ENCODE data around the gene PC.

The PC gene

GRCh38 chr11:66880496-66881450 is 77.4 kb downstream of the PC start:
- DNase-seq, result no peak

GRCh38 chr11:66879999-66880398 is 78.2 kb downstream of the PC start:
- DNase-seq, result no peak

DNA sequence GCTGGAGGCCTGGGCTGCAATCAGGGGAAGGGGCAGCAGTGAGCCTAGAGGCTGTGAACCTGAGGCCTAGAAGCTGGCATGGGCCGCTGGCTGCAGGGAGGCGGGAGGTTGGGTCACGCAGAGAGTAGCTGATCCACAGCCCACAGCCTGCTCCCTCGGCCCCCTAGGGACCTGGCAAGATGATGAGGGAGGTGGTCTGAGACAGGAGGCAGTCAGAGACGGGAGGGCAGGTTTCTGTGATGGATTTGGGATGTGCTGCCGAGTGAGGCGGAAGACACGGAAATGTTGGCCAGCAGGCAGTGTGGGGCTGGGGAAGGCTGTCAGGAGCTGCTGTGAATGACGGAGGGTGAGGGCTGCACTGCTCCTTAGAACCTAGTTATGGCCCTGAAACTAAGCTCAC is 78.6 kb downstream of the PC start:
- no peak for DNase-seq

DNA sequence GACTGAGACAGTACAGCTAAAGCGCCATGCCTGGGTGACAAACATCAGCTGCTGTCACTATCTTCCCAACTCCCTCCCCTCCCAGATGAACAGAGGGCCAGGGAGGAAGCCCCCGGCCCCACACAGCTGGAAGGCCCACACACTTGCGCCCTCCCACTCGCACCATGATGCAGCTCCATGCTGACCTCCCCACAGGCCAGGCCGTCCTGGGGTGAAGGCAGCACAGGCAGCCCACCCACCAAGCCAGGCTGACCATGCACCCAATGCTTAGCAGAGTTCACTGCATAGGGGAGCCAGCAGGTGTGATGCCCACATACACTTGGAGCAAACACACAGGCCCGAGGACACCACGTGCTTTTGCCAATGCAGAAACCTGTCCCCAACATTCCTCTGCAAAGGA is 79.2 kb downstream of the PC start:
- no peak for DNase-seq

- no peak for DNase-seq
Observed at GRCh38 chr11:66878474-66878873, 79.7 kb downstream of the PC start.

GRCh38 chr11:66877588-66878385 is 80.4 kb downstream of the PC start:
- DNase-seq, result no peak

GRCh38 chr11:66875378-66875777 is 82.8 kb downstream of the PC start:
- no peak for DNase-seq

DNA sequence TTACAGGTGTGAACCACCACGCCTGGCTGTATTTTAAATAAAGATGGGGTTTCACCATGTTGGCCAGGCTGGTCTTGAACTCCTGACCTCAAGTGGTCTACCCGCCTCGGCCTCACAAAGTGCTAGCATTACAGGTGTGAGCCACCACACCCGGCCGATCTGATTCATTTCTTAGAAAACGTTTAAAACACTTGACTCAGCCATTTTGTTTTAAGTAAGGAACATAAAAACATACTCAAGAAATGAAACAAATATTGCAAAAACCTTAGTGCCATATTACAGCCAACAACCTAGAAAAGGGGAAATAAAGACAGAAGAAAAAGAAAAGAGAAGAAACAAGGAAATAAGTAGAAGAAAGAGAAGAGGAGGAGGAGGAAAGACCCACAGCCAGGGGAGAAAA is 84.0 kb downstream of the PC start:
- no peak for DNase-seq

DNA sequence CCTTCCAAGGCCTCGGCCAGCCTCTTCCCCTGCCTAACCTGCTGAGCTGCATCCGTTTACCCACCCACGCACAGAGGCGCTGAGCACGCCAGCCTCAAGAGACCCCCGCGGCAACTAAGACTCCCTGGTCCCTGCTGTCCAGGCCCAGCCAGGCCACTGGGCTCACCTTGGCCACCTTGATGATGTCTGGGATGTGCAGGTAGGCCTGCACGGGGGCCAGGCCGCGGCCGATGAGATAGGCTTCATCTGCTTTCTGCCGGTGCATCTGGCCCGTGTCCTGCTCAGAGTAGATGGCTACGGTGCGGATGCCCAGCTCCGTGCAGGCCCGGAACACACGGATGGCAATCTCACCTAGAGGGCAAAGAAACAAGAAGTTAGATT is 86.7 kb downstream of the PC start:
- DNase-seq, result no peak

DNA sequence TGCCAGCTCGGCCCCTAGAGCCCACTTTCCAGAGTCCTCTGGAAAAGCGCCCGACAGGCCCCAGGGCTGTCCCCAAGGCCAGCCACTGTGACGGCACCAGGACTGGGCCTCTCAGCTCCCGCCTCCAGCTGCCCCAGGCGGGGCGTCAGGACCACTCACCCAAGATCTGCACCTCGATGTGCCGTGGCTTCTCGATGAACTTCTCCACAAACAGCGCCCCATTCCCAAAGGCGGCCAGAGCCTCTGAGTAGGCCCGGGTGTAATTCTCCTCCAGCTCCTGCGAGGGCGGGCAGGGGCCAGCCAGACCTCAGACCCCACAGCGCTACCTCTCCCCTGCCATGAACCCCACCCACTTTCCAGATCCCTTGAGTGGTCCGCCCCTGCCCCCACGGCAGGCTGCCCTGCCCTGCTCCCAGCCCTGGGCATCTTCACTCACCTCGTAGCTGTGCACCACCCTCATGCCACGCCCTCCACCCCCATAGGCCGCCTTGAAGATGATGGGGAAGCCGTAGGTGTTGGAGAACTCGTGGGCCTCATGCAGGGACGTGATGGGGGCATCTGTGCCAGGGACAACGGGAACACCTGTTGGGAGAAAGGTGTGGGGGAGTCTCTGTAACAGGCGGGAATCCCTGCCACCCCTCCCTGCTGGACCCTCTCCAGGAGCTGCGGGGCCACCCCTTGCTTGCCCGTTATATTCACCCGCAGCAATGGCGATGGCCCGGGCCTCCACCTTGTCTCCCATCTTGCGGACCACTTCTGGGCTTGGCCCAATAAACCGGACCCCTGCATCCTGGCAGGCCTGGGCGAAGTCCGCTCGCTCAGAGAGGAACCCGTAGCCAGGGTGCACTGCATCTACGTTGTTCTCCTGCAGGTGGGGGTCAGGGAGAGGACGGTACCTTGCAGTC is 87.3 kb downstream of the PC start:
- DNase-seq, result no peak

GRCh38 chr11:66870131-66870530 is 88.1 kb downstream of the PC start:
- no peak for DNase-seq

GRCh38 chr11:66869567-66869870 is 88.7 kb downstream of the PC start:
- no peak for DNase-seq

GRCh38 chr11:66868726-66869566 is 89.2 kb downstream of the PC start:
- no peak for DNase-seq

GRCh38 chr11:66868082-66868725 is 90.0 kb downstream of the PC start:
- no peak for DNase-seq

GRCh38 chr11:66867425-66868040 is 90.7 kb downstream of the PC start:
- DNase-seq, result no peak

DNA sequence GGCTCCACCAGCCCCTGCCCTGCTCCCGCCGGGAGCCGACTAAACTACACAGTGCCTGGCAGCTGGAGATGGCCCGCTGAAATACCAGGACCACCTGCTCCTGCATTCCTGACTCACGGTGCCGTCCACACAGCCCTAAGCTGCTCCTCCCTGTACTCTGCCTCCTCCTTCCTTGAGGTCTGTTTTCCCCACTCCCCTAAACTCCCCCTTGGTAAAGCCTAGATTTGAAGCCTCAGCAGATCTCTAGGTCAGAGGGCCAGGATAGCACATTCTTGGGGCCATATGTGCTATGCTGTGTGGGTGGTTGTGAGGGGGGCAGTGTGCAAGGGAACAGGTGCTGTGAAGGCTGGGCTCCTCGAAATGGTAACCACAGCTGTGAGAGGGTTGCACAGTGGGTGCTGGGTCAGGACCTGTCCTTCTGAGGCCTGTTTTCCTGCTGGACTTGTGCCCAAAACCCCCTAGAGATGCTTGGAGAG is 91.6 kb downstream of the PC start:
- no peak for DNase-seq

DNA sequence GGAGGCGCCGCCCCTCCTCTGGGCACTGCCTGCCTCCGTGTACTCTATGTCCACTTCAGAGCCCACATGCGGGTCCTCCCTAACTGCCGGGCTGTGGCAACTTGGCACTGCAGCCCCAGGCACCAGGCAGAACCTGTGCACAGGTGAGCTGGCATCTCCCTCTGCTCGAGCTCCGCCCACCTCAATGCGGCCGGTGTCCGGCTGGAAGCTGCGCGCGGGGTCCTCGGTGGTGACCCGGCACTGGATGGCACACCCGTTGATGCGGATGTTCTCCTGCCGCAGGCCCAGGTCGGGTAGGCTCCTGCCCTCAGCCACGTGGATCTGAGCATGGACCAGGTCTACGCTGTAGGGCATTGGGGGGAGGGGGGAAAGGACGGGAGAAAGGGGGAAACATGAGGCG is 92.2 kb downstream of the PC start:
- DNase-seq, result no peak

- DNase-seq, result no peak
Observed at GRCh38 chr11:66864924-66865697, 93.1 kb downstream of the PC start.

GRCh38 chr11:66864172-66864901 is 93.8 kb downstream of the PC start:
- DNase-seq, result no peak

All from AML-193 (cell line).